Body of pancreas (tissue), 4 donors: Measurements from ENCODE around the gene CAB39L. TPM values are rescaled to one million over a fixed set of nuclear protein-coding genes. Genes with fewer than 3 reads are reported as not detected.

Source experiments
- ATAC-seq: fragments of 150-250 bp; one replicate; pipeline ENCODE4 v1.9.1; 2016
- DNase-seq, 4 donors: peaks; one replicate each; pipeline ENCODE4 v3.0.0-alpha.2; 2019
- H3K27ac ChIP-seq, 4 donors: fragments of 200-600 bp; sonication (generic); 1 replicate in 3 of 4; 2 replicates in 1 of 4; pipeline versions ENCODE4 v1.5.1 to v1.6.1; 2016 to 2019; ENCODE audit warnings: mild to moderate bottlenecking in 1 of 4, mixed read lengths in 1 of 4, moderate library complexity in 1 of 4
- H3K27me3 ChIP-seq, 2 donors: fragments of 200-600 bp; sonication (generic); one replicate each; pipeline ENCODE4 v1.6.0; 2016; ENCODE audit warnings: mild to moderate bottlenecking in 1 of 2
- H3K36me3 ChIP-seq, 2 donors: fragments of 200-600 bp; sonication (generic); replicated peaks in 1 of 2; 2 replicates each; pipeline ENCODE4 v1.5.1; 2016; ENCODE audit warnings: low read depth in 2 of 2; ENCODE audit not compliant: insufficient read depth in 1 of 2
- H3K4me1 ChIP-seq: fragments of 200-600 bp; sonication (generic); one replicate; pipeline ENCODE4 v1.6.0; 2016
- H3K4me3 ChIP-seq, 2 donors: fragments of 200-600 bp; sonication (generic); 1 replicate in 1 of 2; 2 replicates in 1 of 2; pipeline ENCODE4 v1.5.1; 2016 to 2019
- H3K9me3 ChIP-seq, 3 donors: fragments of 200-600 bp; sonication (generic); 1 replicate in 2 of 3; 2 replicates in 1 of 3; pipeline ENCODE4 v1.5.1; 2016
- CTCF ChIP-seq, 7 experiments: fragments of 450-650 bp in 4 of 7; fragments of 200-600 bp in 3 of 7; sonication (generic) in 3 of 7; IDR thresholded peaks; one replicate each; pipeline ENCODE4 v1.5.1; 2016 to 2019; ENCODE audit warnings: antibody characterized with exemption in 7 of 7
- POLR2A ChIP-seq, 3 donors: fragments of 450-650 bp; IDR thresholded peaks; one replicate each; pipeline ENCODE4 v1.6.1; 2016; ENCODE audit warnings: antibody characterized with exemption in 3 of 3, mild to moderate bottlenecking in 2 of 3
- WGBS, 2 donors: methylation state at CpG; one replicate each; pipeline ENCODE4 v1.1.5; 2017; 5-methylcytosine and 5-hydroxymethylcytosine counted together
- intact Hi-C: fragments of 100-400 bp; cut with DNase I; formaldehyde crosslinking; loops from one replicate; pipeline ENCODE4 v1.15.1; 2023
- total RNA-seq, 2 donors: library from RNA; depleted of rRNA; stranded (reverse); fragments of >200 nt; gene quantifications; one replicate each; pipeline ENCODE4 v1.1.0, GENCODE V29; 2016

The CAB39L gene
- total RNA-seq, 2 donors from 2014 or later = 6.9 to 13.0 TPM

GRCh38 chr13:49287995-49288394 is 155.9 kb downstream of the CAB39L start:
- no peak overlapping the region for H3K4me3 ChIP-seq
- no peaks in the 10 kb centered on the region for H3K4me1 ChIP-seq
- WGBS, 2 donors = 81 to 86% methylated on average over 1 of the region's 1 CpG
- no peaks in the 10 kb centered on the region for H3K27me3 ChIP-seq
- DNase-seq (no peak), ATAC-seq (no peak)
- no peaks in the 10 kb centered on the region for H3K9me3 ChIP-seq
- no peaks in the 10 kb centered on the region for H3K36me3 ChIP-seq
- TF ChIP-seq POLR2A (IDR thresholded peaks at IDR 0.05) (no peak), CTCF (IDR thresholded peaks at IDR 0.05) (no peak)
- intact Hi-C loops = no loop called here
- H3K27ac ChIP-seq = no peak overlapping the region

DNA sequence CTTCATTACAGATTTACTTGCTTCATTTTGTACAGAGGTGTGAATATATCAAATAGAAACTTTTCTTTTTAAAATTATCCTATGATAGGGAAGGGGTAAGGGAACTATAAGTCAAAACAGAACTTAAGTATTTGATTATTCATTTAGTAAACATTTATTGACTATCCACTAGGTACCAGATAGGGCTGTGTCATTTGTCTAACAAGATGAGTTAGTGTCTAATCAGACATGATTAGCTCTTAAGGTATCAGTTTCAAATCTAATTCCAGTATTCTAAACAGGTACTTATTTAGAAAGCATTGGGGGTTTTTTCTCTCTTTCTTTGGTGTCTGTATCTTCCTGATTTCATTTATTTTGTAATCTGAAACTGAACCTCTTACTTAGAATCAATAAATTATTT is 164.0 kb downstream of the CAB39L start:
- H3K27me3 ChIP-seq = no peaks in the 10 kb centered on the region
- no peak overlapping the region for H3K4me3 ChIP-seq
- H3K27ac ChIP-seq = no peak overlapping the region
- no peaks in the 10 kb centered on the region for H3K36me3 ChIP-seq
- no peak for TF ChIP-seq CTCF (IDR thresholded peaks at IDR 0.05)
- H3K9me3 ChIP-seq = no peaks in the 10 kb centered on the region
- H3K4me1 ChIP-seq = no peaks in the 10 kb centered on the region
- intact Hi-C loops = no loop called here
- DNase-seq (no peak), ATAC-seq (no peak)

GRCh38 chr13:49279112-49279511 is 164.8 kb downstream of the CAB39L start:
- no peak for DNase-seq
- no peaks in the 10 kb centered on the region for H3K27me3 ChIP-seq
- H3K36me3 ChIP-seq = no peaks in the 10 kb centered on the region
- no peak for ATAC-seq
- 65 to 80% methylated on average over 5 of the region's 5 CpGs for WGBS, 2 donors
- no peaks in the 10 kb centered on the region for H3K9me3 ChIP-seq
- no peak overlapping the region for H3K27ac ChIP-seq
- no peak for TF ChIP-seq CTCF (IDR thresholded peaks at IDR 0.05)
- no peak for TF ChIP-seq POLR2A (IDR thresholded peaks at IDR 0.05)
- no peaks in the 10 kb centered on the region for H3K4me1 ChIP-seq
- no peak overlapping the region for H3K4me3 ChIP-seq
- intact Hi-C loops = no loop called here

- ATAC-seq = no peak
- H3K27ac ChIP-seq = no peak overlapping the region
- intact Hi-C loops = no loop called here
- H3K27me3 ChIP-seq = no peaks in the 10 kb centered on the region
- H3K4me1 ChIP-seq = no peaks in the 10 kb centered on the region
- H3K4me3 ChIP-seq = no peak overlapping the region
- TF ChIP-seq CTCF (IDR thresholded peaks at IDR 0.05) = no peak
- TF ChIP-seq POLR2A (IDR thresholded peaks at IDR 0.05) = no peak
- H3K36me3 ChIP-seq = no peaks in the 10 kb centered on the region
- no peaks in the 10 kb centered on the region for H3K9me3 ChIP-seq
- 74 to 78% methylated on average over 2 of the region's 2 CpGs for WGBS, 2 donors
- no peak for DNase-seq
Observed at GRCh38 chr13:49278211-49278610, 165.7 kb downstream of the CAB39L start.

DNA sequence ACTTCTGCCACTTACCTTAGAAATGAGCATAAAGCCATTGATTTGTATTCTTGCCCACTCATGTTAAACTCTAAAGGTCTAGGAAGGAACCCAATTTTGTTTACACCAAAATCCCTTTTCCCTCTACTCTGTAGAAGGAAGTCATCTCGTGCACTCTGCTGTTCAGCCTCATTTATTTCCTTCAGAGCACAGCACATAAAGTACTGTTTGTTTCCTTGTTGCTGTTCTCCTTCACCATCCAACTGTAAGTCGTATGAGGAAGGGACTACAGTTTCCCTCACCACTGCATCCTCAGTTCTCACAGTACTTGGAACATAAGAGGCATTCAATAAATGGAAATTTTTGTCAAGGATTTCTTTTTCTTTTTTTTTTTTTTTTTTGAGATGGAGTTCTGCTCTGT is 171.6 kb downstream of the CAB39L start:
- Histone ChIP-seq H3K27ac (no peak overlapping the region), H3K9me3 (no peaks in the 10 kb centered on the region), H3K27me3 (no peaks in the 10 kb centered on the region), H3K36me3 (peaks cover 0 to 5% of the 10 kb centered on the region in 2 donors), H3K4me3 (no peak overlapping the region), H3K4me1 (no peaks in the 10 kb centered on the region)
- intact Hi-C loops = no loop called here
- ATAC-seq (peak; percentile 9), DNase-seq (no peak)
- 34 to 62% methylated on average over 2 of the region's 2 CpGs for WGBS, 2 donors
- TF ChIP-seq POLR2A (IDR thresholded peaks at IDR 0.05) (no peak), CTCF (IDR thresholded peaks at IDR 0.05) (no peak)
